GM10266 (cell line): ENCODE data around the gene ECEL1.

Source experiments
- DNase-seq: peaks from one replicate; pipeline ENCODE4 v3.0.0; 2012; ENCODE audit errors: extremely low spot score
- TF ChIP-seq, protein P1 (sequence below): IDR thresholded peaks from 2 replicates; pipeline ENCODE4 v1.5.1; 2012; ENCODE audit warnings: mild to moderate bottlenecking, low read depth; ENCODE audit not compliant: control insufficient read depth, insufficient read depth; ENCODE audit errors: missing control alignments

The ECEL1 gene

DNA sequence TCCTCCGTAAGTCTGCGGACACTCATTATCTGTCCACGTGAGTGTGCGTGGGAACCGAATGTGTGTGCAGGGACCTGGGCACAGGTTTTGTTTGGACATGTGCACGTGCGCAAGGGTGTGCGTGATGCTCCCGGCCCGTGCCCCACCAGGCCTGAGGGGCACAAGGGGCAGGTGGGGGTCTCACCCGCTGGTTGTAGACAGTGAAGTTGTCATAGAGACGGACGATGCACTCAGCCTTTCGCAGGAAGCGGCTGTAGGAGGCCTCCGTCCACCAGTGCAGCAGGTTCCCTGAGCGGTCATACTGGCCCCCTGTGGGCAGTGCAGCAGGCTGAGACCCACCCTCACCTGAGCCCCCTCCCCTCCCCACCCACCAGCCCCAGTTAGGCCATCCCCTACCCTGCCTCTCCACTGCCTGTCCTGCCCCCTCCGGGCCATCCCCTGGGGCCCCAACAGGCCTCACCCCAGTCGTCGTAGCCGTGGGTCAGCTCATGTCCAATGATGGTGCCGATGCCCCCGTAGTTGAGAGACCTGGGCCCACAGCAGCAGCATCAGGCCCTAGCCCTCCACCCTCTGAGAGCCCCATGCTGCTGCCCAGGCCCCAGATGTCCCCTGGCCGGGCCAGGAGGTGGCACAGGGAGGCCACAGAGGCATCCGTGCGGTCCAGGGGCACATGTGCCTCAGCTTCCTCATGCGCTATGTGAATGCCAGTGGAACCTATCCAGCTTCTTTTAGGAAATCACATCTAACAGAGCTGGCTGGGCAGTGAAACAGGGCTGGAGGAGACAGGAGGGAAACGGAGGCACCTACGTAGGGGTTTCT is 6.1 kb downstream of the ECEL1 start:
- DNase-seq: no peak
- TF ChIP-seq, protein P1, sequence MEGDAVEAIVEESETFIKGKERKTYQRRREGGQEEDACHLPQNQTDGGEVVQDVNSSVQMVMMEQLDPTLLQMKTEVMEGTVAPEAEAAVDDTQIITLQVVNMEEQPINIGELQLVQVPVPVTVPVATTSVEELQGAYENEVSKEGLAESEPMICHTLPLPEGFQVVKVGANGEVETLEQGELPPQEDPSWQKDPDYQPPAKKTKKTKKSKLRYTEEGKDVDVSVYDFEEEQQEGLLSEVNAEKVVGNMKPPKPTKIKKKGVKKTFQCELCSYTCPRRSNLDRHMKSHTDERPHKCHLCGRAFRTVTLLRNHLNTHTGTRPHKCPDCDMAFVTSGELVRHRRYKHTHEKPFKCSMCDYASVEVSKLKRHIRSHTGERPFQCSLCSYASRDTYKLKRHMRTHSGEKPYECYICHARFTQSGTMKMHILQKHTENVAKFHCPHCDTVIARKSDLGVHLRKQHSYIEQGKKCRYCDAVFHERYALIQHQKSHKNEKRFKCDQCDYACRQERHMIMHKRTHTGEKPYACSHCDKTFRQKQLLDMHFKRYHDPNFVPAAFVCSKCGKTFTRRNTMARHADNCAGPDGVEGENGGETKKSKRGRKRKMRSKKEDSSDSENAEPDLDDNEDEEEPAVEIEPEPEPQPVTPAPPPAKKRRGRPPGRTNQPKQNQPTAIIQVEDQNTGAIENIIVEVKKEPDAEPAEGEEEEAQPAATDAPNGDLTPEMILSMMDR: no peak

DNA sequence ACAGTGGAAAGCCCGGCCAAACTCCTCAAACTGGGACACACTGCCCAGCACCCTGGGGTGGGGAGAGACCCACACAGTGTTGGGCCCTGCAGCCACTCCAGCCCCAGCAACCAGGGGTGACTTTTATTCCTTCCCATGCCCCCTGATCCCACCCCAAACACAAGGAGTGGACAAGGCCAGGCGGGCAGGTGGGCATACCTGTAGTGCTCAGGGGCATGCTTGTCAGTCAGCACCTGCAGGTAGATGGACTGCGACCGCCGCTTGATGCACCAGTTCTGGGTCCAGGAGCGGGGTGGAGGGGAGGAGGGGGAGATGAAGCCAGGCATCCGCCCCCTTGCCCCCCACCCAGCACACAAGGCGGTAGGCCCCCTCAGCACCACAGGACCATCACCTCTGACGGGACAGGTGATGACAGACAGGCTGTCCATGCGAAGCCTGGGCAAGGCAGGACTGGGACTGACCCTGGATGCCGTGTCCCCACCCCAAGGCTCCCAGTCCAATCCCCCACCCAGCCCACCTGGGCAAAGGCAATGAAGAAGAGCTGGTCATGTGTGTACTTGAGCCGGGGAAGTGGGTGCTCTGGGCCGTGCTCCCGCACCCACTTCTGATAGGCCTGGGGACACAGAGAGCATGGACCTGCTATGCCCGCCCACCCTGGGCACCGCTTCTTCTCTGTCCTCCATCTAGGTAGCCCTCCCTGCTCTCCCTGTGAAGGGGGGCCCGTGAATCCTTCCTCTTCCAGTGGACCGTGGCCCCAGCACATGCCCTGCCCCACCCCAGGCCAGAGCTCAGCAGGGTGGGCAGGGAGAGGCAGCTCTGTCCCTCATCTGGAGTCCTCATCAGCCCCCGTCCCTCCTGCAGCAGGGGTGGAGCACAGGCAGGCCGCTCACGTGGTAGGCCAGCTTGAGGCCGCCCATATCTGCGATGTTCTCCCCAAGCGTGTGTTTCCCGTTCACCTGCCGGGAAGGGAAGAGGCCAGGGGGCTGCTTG is 7.1 kb downstream of the ECEL1 start:
- TF ChIP-seq, protein P1: no peak
- DNase-seq: no peak

DNA sequence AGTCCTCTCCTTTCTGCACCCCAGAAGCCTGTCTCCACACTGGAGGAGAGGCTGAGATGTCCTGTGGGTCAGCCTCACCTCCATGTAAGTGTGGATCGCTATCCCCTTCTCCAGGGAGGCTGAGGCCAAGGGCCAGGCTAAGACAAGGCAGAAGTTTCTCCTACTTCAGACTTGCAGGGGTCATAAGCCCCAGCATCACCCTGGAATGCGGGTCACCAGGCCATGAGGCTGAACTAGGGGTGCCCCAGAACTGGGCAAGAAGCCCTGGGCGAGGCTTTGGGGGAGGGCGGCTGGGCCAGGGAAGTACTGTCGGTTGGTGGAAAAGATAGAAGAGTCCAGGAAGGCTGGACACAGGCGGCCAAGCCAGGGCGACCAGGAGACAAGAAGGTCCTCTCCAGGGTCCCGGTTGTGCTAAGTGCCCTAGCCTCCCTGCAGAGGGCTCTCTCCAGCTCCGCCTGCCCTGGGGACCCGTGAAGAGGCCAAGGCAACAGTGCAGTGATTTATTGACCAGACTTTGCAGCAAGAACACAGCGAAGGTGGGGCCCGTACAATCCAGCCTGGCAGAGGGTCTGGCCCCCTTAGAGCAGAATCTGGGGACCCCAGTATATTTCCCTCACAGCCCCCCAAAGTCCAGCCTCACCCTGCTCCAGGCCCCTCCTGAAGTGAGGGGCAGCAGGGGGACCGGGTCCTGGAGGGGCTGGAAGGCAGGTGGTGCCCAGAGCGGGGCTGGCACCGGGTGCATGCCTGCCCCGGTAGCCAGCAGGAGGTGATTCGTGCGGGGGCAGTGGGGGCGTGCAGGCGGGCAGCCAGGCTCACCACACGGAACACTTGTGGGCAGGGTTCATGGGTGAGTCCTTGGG is 8.1 kb downstream of the ECEL1 start:
- TF ChIP-seq, protein P1: no peak
- no peak for DNase-seq

DNA sequence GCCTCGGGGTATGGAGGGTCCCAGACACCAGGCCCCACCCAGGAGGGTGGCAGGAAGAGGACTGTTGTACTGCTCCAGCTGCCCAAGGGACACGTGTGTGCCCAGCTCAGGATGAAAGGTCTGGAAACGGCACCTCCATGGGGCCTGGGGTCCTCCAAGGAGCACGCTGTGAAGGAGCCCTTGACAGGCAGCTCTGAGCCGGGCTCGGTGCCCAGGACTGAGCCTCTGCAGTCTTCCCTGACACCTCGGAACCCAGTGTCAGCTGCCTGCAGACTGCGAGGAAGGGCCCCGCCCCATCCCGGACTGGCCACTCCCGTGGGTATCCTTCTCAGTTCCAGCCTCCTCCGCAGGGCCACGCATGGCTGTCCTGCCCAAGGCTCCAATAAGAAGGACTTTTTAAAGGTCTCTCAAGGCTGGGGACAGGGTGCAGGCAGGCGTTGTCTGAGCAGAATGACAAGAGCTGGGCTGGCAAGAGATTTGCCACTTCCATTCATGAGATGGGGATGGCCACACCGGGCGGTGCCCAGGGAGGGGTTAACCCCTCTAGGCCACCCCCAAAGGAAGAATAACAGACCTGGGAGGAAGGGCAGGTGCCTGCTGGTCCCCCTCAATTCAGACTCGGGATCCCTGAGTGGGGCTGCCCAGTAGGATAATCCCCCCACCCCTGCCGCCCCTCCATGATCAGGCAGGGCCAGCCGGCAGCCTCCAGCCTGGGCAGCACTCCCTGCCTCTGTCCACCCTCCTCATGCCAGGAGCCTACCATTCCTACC is 8.9 kb downstream of the ECEL1 start:
- TF ChIP-seq, protein P1: no peak
- DNase-seq: no peak

DNA sequence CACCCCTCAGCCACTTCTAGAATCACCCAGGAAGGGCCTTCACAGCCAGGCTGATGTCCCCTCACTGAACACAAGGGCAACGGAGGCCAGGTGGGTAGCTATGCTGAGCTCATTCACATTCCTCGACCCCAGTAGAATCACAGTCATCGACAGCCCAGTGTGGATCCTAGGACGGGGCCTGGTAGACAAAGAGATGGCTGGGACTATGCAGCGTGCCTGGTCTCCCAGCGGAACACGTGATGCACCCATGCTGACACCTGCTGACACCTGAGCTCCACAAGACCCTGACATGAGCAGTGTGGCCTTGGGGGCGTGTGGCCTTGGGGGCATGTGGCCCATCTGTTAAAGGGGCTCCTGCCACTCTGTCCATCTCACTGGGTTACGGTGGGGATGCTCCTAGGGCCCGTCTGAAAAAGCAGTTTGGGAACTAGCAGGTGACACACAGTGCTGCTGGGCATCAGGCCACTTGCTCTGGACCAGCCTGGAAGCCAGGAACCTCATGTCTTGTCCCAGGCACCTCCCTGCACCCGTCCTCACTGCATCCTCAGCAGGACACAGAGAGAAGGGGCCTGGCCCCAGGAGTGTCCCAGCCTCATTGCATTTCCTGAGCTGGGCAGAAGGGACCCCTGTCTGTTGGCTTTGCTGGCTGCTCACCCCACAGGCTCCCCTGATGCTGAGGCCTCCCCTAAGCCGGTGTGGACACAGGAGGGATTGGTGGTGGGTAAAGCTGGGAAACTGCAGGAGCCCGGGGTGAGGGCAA is 9.7 kb downstream of the ECEL1 start:
- TF ChIP-seq, protein P1: no peak
- DNase-seq: no peak
